GM21447 (cell line): Measurements from ENCODE around the gene ZC3H12A.
A peak's percentile ranks its signal among the peaks of the same experiment; 100 is the strongest.
"Not testable (repeated sequence)": the region's sequence is repeated elsewhere in the genome, so short reads cannot be mapped to it uniquely, and the experiment has no call there.

Source experiments
- ATAC-seq: cut with Tn5 transposase; IDR thresholded peaks from one replicate; pipeline ENCODE4 v1.9.1; 2021; ENCODE audit not compliant: unreplicated experiment

ZC3H12A gene

GRCh38 chr1:37498872-37499617, 24.7 kb downstream of the ZC3H12A start:
- ATAC-seq = no peak

GRCh38 chr1:37501661-37502060, 27.3 kb downstream of the ZC3H12A start:
- no peak for ATAC-seq

- ATAC-seq = no peak
These were observed 27.7 kb downstream of the ZC3H12A start for GRCh38 chr1:37502104-37502503.

- not testable (repeated sequence) for ATAC-seq
These were observed 28.4 kb downstream of the ZC3H12A start for GRCh38 chr1:37502791-37503190.

- no peak for ATAC-seq
These were observed 32.4 kb downstream of the ZC3H12A start for GRCh38 chr1:37506740-37507139.

GRCh38 chr1:37509181-37509580, 34.8 kb downstream of the ZC3H12A start:
- no peak for ATAC-seq

GRCh38 chr1:37513795-37514349, 39.5 kb downstream of the ZC3H12A start:
- peak; percentile 38 for ATAC-seq

GRCh38 chr1:37514350-37515184, 40.2 kb downstream of the ZC3H12A start, which contains the start of gene MEAF6:
MEAF6 (minus strand) TSS chr1:37514766; CDS start chr1:37514746, 20 bp downstream.
- ATAC-seq = peak; percentile 75

GRCh38 chr1:37515185-37516034, 41.0 kb downstream of the ZC3H12A start:
- ATAC-seq = peak; percentile 12

GRCh38 chr1:37517569-37517968, 43.2 kb downstream of the ZC3H12A start:
- ATAC-seq = no peak

GRCh38 chr1:37518241-37518640, 43.9 kb downstream of the ZC3H12A start:
- ATAC-seq = not testable (repeated sequence)

- not testable (repeated sequence) for ATAC-seq
These were observed 44.5 kb downstream of the ZC3H12A start for GRCh38 chr1:37518929-37519328.

- no peak for ATAC-seq
These were observed 45.2 kb downstream of the ZC3H12A start for GRCh38 chr1:37519613-37520012.

- ATAC-seq = not testable (repeated sequence)
These were observed 55.5 kb downstream of the ZC3H12A start for GRCh38 chr1:37529888-37530287.

GRCh38 chr1:37532418-37533156, 58.2 kb downstream of the ZC3H12A start:
- ATAC-seq = not testable (repeated sequence)

- no peak for ATAC-seq
These were observed 59.1 kb downstream of the ZC3H12A start for GRCh38 chr1:37533317-37534093.
